ENCODE data around the gene AKAP10. TPM values are rescaled to one million over a fixed set of nuclear protein-coding genes. Genes with fewer than 3 reads are reported as not detected.

The AKAP10 gene
- total RNA-seq, 2 donors from 2014 or later, result 14.4 to 16.5 TPM

- no peak overlapping the region for H3K4me3 ChIP-seq
These were observed 49.3 kb downstream of the AKAP10 start for GRCh38 chr17:19928299-19928698.

GRCh38 chr17:19915245-19915978, 62.2 kb downstream of the AKAP10 start:
- no peaks in the 10 kb centered on the region for H3K27me3 ChIP-seq
- H3K27ac ChIP-seq, result no peak overlapping the region
- no peak overlapping the region for H3K4me3 ChIP-seq
- H3K9me3 ChIP-seq, result no peaks in the 10 kb centered on the region
- no peak for DNase-seq (ENCODE audit: low spot score)
- TF ChIP-seq CTCF (IDR thresholded peaks at IDR 0.05), result no peak
- peaks cover 76% of the 10 kb centered on the region for H3K36me3 ChIP-seq
- no peaks in the 10 kb centered on the region for H3K4me1 ChIP-seq

More at GRCh38 chr17:19928299-19928698, 49.3 kb downstream of the AKAP10 start:
- H3K9me3 ChIP-seq, result no peaks in the 10 kb centered on the region
- H3K27me3 ChIP-seq, result no peaks in the 10 kb centered on the region
- TF ChIP-seq CTCF (IDR thresholded peaks at IDR 0.05), result no peak
- no peaks in the 10 kb centered on the region for H3K4me1 ChIP-seq
- H3K27ac ChIP-seq, result no peak overlapping the region
- no peak for DNase-seq (ENCODE audit: low spot score)
- H3K36me3 ChIP-seq, result peaks cover 78% of the 10 kb centered on the region

- H3K36me3 ChIP-seq, result peaks cover 73% of the 10 kb centered on the region
- H3K4me1 ChIP-seq, result no peaks in the 10 kb centered on the region
- H3K27ac ChIP-seq, result no peak overlapping the region
- H3K9me3 ChIP-seq, result no peaks in the 10 kb centered on the region
- H3K27me3 ChIP-seq, result no peaks in the 10 kb centered on the region
- no peak overlapping the region for H3K4me3 ChIP-seq
- no peak for TF ChIP-seq CTCF (IDR thresholded peaks at IDR 0.05)
- DNase-seq (ENCODE audit: low spot score), result no peak
These were observed 66.6 kb downstream of the AKAP10 start for GRCh38 chr17:19911033-19911432.

GRCh38 chr17:19909139-19909538, 68.5 kb downstream of the AKAP10 start:
- Histone ChIP-seq H3K4me1 (no peaks in the 10 kb centered on the region), H3K27ac (no peak overlapping the region), H3K4me3 (no peak overlapping the region), H3K9me3 (no peaks in the 10 kb centered on the region), H3K36me3 (peaks cover 76% of the 10 kb centered on the region), H3K27me3 (no peaks in the 10 kb centered on the region)
- TF ChIP-seq CTCF (IDR thresholded peaks at IDR 0.05), result no peak
- DNase-seq (ENCODE audit: low spot score), result no peak

- H3K27me3 ChIP-seq, result no peaks in the 10 kb centered on the region
- DNase-seq (ENCODE audit: low spot score), result no peak
- no peak for TF ChIP-seq CTCF (IDR thresholded peaks at IDR 0.05)
- peaks cover 72% of the 10 kb centered on the region for H3K36me3 ChIP-seq
- no peaks in the 10 kb centered on the region for H3K4me1 ChIP-seq
- H3K9me3 ChIP-seq, result no peaks in the 10 kb centered on the region
- no peak overlapping the region for H3K27ac ChIP-seq
- H3K4me3 ChIP-seq, result no peak overlapping the region
These were observed 72.1 kb downstream of the AKAP10 start for GRCh38 chr17:19905502-19905901.

- no peak overlapping the region for H3K27ac ChIP-seq
- no peaks in the 10 kb centered on the region for H3K4me1 ChIP-seq
- TF ChIP-seq CTCF (IDR thresholded peaks at IDR 0.05), result no peak
- no peak for DNase-seq (ENCODE audit: low spot score)
- no peaks in the 10 kb centered on the region for H3K27me3 ChIP-seq
- H3K9me3 ChIP-seq, result no peaks in the 10 kb centered on the region
- peaks cover 69% of the 10 kb centered on the region for H3K36me3 ChIP-seq
- no peak overlapping the region for H3K4me3 ChIP-seq
These were observed 72.7 kb downstream of the AKAP10 start for GRCh38 chr17:19904924-19905323.

Measured in right atrium auricular region (tissue), 2 donors.